GM04503 (cell line): ENCODE measurements around the gene SMG6.
"Not testable (repeated sequence)": the region's sequence is repeated elsewhere in the genome, so short reads cannot be mapped to it uniquely, and the experiment has no call there.

Experiments used
- DNase-seq: peaks from one replicate; pipeline ENCODE4 v3.0.0-alpha.2; 2012; ENCODE audit warnings: low read depth

The SMG6 gene

DNA sequence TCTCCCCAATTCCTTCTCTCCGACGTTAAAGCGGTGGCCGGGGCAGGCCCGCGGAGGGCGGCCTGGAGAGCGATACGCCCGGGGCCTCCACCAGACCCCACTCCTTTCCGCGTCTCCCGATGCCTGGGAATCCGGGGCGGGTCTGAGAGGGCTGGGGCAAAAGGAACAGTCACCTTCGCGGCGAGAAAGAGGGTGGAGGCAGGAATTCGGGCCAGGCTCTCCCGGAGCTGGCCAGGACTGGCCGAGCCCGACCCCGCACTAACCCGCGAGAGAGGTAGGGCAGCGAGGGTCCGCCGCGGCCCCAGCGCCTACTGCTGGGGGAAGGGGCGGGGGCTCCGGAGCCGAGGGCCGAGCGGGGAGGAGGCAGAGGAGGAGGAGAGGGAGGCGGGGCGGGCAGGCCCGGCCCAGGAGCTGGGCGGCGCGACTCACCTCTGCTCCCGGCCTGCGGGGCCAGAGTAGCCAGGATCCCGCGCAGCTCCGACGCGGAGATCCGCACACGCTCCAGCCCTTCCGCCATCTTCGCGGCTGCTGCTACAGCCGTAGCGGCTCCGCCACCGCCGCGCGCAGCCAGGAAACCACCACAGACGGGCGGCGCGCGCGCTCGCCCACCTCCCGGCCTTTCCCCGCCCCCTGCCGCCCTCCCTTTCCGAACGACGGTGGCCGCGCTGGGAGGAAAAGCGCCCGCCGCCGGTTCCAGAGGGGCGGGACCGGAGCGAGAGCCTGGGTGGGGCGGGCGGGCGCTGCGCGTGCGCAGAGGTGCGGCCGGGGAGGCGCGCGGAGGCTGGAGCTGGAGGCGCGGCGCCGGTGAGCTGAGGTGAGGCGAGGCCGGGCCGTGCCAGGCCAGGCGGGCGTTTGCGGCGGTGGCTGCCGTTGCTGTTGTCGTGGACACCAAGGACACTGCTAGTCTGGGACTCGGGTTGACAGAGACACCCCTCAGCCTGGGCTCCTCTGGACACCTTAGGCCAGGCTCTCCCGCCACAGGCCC, at the start of gene SMG6, which contains the start of gene SRR:
Gene SMG6, minus strand, starts transcription at position 582 of the 985 bp plus-strand sequence. Its CDS starts 65 bp downstream, at position 517.
Gene SRR, plus strand, starts transcription at position 747 of the 985 bp plus-strand sequence. CDS start 11,611 bp downstream, outside the sequence.
- DNase-seq: peak; percentile 36

DNA sequence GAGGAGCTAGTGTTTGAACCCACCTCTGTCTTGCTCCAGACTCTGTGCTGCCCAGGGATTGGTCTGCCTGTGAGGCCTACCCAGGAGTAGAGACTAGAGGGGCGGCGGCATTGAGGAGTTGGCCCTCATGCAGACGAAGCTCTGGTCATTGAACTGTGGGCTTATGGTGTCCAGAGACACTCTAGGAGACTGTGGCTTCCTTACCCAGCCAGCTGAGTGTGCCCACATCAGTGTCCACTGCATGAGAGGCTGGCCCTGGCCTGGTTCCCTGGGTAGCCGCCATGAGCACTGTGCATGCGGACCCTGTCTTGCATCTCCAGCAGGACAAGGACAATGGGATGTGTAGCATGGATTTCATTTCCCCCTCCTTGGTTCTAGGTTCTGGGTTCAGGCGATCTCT, 47.7 kb upstream of the SMG6 start:
- DNase-seq: no peak

DNA sequence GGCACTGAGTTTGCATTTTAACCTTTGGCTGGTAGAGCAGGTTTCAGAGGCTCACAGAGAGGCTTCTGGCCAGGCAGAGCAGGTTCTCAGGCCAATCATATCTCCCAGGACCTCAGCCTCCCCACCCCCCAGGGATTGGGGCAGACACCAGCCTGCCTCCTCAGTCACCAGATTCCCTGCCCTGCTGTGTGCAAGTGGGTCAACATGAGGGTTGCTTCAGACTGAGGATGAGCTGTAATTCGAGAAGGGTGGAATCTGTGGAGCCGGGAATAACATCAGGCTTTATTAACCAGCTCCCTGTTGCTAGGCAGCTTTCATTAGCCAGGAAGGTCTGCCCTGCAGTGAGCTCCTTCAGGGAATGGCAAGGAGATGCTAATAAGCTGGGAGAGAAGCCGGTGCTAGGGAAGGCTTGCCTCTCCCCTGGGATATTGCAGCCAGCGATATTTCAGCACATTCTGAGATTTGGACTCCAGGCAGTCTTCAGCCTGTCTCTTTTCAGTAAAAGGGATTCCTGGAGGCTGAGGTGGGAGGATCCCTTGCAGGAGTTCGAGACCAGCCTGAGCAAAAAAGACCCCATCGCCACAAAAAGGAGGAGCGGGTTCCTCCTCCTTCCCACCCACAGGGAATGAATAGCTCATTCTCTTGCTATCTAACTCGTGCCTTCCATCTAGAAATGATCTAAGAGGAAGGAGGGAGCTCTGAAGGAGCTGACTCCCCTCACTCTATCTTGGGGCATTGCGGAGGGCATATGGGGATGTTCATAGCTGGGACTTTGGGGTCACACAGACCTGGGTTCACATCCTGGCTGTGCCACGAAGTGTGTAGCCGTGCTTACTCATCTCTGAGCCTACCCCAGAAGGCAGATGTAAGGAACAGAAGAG, 44.5 kb upstream of the SMG6 start:
- DNase-seq: peak; percentile 85

- DNase-seq: no peak
Observed at GRCh38 chr17:2346475-2346874, 42.9 kb upstream of the SMG6 start.

- DNase-seq: no peak
Observed at GRCh38 chr17:2344528-2344927, 40.9 kb upstream of the SMG6 start.

DNA sequence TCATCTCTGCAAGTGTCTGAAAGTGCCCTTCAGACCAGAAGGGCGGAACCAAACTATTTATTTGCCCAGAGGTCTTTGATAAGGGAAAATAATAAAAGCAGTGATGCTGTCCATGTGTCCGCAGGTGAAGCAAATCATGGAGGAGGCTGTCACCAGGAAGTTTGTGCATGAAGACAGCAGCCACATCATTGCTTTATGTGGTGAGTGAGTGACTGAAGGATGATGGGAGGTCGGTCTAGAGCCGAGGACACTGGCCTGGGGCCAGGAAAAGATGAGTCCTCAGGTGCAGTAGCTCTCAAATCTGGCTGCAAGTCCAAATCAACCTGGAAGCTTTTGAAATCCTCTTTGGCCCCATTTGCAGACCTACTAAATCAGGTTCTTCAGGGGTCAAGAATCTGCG, 39.8 kb upstream of the SMG6 start:
- DNase-seq: no peak

- no peak for DNase-seq
Observed at GRCh38 chr17:2338315-2338657, 34.7 kb upstream of the SMG6 start.

DNA sequence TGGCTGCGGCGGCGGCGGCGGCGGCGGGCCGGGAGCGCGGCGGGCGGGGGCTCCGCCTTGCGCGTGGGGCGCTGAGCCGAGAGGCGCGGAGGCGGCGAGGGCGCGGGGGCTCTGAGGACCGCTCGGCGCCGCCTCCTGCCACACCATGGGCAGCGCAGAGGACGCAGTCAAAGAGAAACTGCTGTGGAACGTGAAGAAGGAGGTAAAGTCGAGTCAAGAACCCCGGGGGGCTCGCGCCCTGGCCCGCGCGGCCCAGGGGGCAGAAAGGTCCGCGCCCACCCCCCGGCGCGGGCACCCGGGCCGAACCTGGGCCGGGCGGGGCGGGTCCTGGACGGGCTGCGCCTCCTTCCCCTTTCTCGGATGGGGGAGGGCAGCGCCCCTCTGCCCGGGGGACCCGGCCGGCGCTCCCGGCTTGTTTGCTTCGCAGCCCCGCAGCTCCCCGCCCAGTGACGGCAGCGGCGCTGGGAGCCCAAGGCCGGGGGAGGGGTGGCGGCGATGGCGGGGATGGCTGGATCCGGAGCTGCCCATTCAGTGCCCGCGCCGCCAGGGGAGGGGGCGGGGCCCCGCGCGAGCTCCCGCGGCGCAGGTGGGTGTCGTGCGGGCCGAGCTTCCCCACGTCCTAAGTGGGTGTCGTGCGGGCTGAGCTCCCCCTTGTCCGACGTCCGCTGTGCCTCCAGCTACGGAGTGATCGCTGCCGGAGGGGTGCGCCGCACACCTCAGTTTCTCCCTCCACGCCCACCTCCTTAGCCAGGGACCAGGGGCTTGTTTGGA, 34.1 kb upstream of the SMG6 start:
- no peak for DNase-seq

GRCh38 chr17:2336852-2337543, 33.4 kb upstream of the SMG6 start, which contains the start of gene SGSM2:
SGSM2 (plus strand) TSS chr17:2337501; CDS start chr17:2337689, 188 bp downstream.
- no peak for DNase-seq

DNA sequence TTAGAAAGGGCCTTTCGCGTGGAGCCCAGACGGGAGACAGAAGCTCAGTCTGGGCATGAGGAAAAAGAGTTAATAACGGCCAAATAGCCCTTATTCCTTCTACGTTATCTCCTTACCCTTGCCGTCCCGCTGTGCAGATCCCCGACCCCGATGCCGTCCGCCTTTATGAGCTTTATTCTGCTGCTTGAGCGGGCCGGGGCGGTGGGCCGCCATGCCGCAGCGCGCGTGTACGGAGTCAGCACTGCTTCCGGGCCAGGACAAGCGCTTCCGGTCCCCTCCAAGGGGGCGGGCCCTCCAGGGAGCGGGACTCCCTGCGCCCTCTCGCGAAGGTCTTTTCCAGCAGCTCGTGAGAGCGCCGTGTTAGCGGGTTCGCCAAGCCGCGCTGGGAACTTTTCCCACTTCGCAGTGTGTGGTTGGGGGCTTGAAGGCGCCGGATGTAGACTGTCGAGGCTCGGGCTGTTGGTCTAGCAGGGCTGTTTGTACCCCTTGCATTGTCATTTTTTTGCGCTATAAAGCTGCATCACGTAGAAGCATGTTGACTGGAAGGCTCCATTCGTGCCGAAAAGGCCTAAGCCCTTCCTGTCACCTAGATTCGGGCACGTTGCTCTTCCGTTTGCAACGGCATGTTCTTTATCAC, 32.7 kb upstream of the SMG6 start, which contains the start of gene TSR1:
Gene TSR1, minus strand, starts transcription at position 243 of the 637 bp plus-strand sequence. Its CDS starts 30 bp downstream, at position 213.
- DNase-seq: peak; percentile 53

GRCh38 chr17:2335726-2336214, 32.2 kb upstream of the SMG6 start:
- no peak for DNase-seq

GRCh38 chr17:2331303-2331702, 27.7 kb upstream of the SMG6 start:
- no peak for DNase-seq

- DNase-seq: no peak
Observed at GRCh38 chr17:2323629-2324314, 20.2 kb upstream of the SMG6 start.

DNA sequence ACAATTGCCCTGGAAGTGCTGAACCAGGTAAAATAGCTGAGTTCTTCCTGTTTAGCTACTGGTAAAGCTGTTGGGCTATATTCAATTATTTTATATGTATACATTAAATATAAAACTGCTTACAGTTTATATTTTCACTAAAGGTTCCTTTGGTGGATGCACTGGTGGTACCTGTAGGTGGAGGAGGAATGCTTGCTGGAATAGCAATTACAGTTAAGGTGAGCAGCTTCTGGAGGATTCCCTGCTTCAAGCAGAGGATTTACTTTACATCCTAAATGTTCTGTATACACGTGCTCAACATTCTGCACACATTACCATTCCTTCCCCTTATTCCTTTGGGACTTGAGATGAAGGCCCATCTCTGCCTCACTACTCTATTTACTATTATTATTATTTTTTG, 17.8 kb upstream of the SMG6 start:
- no peak for DNase-seq

DNA sequence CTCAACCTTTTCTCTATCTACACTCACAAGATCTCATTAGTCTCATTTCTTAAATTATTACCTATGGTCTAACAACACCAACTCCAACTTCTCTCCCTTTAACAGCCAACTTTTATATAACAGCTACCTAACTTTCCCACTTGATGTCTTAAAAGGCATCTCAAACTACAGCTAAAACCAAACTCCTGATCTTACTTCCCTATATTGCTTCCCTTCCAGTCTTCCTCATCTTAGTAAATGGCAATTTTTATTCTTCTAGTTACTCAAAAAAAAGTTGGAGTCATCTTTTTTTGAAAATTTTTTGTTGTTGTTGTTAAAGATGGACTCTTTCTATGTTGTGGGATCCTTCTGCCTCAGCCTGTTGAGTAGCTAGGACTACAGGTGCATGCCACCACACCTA, 15.5 kb upstream of the SMG6 start:
- no peak for DNase-seq

GRCh38 chr17:2317796-2318195, 14.2 kb upstream of the SMG6 start:
- DNase-seq: no peak

- not testable (repeated sequence) for DNase-seq
Observed at GRCh38 chr17:2316916-2317205, 13.3 kb upstream of the SMG6 start.

GRCh38 chr17:2312736-2313135, 9.2 kb upstream of the SMG6 start:
- no peak for DNase-seq

DNA sequence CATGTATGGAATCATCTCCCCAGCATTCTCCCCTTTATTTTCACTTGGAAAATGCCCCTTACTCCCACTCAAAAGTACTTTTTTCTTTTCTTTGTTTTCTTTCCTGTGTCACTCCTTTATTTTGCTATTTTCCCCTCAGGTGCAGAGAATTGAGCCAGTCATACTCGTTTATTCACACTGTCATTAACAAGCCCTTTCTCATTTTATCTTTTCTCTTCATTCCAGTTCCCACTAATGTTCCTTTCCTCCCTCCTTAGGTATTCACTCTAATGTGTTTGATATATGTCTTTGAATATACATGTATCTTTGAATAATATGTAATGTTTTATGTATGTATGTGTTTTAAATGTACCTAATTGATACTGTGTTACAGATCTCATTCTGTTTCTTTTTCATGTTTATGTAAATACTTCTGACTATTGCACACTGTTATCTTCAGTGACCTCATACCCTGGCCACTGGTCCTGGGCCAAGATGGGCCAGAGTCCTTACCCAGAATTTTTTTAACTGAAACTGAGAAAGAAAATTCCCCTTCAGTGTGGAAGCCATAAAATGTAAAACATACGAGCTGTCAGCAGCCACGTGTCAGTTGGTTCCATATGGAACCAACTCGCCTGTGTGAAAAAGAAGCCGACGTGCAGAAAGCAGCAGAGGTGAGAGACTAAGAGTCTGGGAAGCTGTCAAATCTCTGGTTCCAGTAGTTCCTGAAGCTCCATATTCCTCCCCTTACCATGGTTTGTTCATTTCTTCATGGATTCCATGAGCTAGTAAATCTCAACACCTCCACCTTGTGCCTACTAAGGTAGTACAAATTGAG, 6.0 kb upstream of the SMG6 start:
- DNase-seq: no peak
